ENCODE measurements around the gene PPT2.

DNA sequence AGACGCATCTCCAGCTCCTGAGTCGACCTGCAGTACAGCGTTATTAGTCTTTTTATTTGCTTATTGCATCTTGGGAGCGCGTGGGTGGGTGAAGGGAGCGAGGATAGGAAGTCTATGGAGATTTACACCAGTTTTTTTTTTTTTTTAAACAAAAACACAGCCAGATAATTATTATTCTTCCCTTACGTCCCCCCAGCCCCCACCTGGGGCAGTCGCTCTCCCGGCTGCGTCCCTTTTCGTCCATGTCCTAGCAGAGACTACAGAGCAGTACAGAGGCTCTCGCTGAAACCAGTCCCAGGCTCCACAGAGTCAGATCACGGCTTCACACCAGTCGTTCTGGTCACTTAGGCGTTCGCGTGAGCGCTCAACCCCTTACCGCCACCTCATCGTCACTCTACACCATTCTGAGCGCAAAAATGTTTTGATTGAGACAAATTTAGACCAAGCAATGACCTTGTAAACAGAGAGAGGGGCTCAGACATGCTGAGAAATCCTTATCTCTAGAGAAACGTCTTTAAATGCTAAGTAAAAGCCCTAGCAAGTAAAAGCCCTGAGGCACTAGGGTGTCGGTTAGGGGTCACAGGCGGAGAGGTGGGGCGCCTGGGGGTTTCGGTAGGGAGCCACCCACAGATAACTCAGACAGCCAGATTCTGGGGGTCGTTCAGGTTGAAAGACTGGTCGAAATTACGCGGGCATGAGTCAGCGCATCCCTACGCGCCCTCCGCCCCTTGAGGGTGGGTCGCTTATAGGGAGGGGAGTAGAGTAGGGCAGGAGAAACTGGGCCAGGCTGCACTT, 975 bp upstream of the PPT2 start:
- no peak for TF ChIP-seq CTCF (IDR thresholded peaks at IDR 0.05)
- no peak for TF ChIP-seq POLR2A (IDR thresholded peaks at IDR 0.05)
